HG03139 (cell line): ENCODE results near the gene PLEKHG1.

Source experiments
- ATAC-seq: cut with Tn5 transposase; IDR thresholded peaks from one replicate; pipeline ENCODE4 v1.9.1; 2021; ENCODE audit not compliant: unreplicated experiment

PLEKHG1 gene

GRCh38 chr6:150599199-150600009 is at the start of gene PLEKHG1:
Gene PLEKHG1 (plus strand): TSS chr6:150599885. CDS start chr6:150733682, 133,797 bp downstream.
- ATAC-seq = peak; percentile 80

DNA sequence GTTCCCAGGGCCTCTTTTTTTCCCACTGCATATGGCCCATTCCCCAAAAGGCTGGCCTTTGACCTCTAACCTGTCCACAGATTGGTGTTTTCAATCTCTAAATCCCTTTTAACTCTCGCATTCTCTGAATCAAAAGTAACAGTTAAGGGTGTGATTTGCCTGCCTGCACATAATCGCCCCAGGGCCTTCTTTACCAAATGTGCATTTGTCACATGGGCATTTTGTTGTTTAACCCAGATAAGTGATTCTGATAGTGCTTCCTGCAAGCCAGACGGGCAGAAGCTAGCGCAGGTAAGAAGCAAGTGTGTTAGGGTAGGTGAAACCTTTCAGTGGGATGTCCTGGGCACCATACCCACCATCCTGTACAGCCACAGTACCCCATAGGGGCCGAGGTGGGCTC is 49.4 kb upstream of the PLEKHG1 start:
- ATAC-seq = no peak

DNA sequence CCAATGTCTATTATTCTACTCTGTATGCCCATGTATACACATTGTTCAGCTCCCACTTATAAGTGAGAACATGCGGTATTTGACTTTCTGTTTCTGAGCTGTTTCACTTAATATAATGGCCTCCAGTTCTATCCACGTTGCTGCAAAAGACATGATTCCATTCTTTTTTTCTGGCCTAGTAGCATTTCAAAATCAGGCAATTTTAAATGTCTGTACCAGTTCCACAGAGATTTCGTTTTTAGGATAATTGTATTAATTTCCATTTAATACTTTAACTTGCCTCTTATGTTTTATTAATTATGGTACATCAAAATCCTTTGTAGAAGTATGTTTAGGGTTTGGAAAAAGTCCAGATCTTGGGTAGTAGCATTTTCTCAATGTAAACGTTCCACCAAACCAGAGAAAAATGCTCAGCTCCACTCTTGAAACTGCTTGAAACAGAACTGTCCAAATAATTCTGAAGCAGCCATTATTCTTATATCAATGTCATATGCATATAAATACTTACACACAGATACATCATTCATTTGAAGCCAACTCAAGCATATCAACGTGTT is 42.6 kb upstream of the PLEKHG1 start:
- no peak for ATAC-seq

DNA sequence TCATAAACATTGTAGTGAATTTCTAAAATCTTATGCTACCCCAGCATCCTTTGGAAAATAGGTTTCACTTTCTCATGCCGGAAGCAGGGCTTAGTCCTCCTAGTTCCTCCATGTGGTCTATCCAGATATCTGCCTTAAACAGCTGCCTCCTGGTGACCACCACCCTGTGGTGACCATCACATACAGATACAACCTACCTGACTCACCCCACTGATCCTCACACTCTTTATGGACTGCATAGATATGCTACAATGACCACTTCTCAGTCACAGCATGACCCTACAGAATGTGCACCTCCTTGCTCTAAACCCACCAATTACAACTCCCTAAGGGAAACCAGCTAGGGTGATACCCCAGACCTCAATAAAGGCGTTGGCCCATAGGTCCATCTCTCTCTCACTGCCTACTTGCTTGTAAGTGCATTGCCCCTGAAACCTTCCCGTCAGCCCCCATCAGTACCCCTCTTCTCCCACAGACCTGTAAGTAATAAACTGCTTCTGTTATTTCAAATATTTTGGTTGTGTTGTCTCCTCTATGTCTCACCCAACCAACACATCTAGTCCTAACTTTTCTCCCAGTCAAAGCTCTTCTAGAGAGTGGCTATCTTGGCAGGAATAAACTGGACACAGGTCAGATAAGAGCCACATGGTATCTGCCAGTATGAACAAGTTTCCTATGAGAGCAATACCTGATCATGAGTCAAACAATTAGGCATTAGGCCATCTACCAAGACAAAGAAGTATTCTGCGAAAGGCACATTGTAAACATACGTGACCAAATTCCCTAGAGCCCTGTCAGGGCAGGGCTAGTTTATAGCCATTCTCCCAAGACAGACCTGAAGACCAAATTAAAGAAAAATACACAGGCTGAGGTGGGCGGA is 39.4 kb upstream of the PLEKHG1 start:
- no peak for ATAC-seq

DNA sequence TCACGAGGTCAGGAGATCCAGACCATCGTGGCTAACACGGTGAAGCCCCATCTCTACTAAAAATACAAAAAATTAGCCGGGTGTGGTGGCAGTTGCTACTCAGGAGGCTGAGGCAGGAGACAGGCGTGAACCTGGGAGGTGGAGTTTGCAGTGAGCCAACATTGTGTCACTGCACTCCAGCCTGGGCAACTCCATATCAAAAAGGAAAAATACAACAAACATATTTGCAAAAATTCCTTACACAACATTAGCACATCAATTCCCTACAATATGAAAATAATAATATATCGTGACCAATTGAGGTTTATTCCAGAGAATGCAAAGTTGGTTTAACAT is 38.8 kb upstream of the PLEKHG1 start:
- ATAC-seq = no peak

GRCh38 chr6:150565945-150566344 is 33.7 kb upstream of the PLEKHG1 start:
- no peak for ATAC-seq

DNA sequence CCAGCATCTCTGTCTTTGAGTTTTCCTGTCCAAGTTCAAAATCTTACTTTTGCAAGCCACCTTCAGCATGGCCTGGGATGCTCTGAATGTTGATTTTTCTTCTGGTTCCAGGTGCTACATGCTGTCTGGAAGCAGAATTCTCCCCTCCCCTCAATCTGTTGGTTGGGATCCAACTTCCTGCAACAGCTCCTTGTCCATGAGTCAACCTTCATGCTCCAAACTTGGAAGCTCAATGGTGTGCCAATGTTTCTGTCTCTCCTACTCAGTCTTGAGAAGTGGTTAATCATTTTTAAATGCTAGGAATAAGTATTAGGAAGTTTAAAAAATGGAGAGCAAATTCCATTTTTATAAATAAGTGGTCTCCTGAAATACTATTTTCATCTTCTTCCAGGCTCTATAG is 33.2 kb upstream of the PLEKHG1 start:
- ATAC-seq = no peak

- ATAC-seq = no peak
Observed at GRCh38 chr6:150567380-150567779, 32.3 kb upstream of the PLEKHG1 start.

GRCh38 chr6:150567823-150568383 is 31.8 kb upstream of the PLEKHG1 start:
- no peak for ATAC-seq

GRCh38 chr6:150568560-150568959 is 31.1 kb upstream of the PLEKHG1 start:
- no peak for ATAC-seq

- ATAC-seq = no peak
Observed at GRCh38 chr6:150569161-150569560, 30.5 kb upstream of the PLEKHG1 start.

GRCh38 chr6:150573041-150573681 is 26.5 kb upstream of the PLEKHG1 start:
- no peak for ATAC-seq

DNA sequence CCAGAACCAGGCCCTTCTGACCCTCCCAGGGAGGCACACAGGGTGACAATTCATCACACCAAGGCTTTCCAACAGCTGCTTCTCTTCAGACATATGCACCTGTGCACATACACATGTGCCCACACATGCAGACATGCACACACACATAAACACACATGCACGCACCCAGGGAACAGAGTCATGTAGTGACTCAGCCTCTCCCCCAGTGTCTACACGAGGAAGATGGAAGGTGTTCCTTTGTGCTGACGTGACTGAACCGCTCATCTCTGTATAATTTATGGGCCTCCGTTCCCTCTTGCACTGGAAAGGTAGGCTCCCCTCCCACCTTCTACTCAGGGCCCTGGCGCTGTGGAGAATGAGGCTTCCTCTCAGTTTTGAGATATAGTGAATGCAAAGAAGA is 23.8 kb upstream of the PLEKHG1 start:
- no peak for ATAC-seq

DNA sequence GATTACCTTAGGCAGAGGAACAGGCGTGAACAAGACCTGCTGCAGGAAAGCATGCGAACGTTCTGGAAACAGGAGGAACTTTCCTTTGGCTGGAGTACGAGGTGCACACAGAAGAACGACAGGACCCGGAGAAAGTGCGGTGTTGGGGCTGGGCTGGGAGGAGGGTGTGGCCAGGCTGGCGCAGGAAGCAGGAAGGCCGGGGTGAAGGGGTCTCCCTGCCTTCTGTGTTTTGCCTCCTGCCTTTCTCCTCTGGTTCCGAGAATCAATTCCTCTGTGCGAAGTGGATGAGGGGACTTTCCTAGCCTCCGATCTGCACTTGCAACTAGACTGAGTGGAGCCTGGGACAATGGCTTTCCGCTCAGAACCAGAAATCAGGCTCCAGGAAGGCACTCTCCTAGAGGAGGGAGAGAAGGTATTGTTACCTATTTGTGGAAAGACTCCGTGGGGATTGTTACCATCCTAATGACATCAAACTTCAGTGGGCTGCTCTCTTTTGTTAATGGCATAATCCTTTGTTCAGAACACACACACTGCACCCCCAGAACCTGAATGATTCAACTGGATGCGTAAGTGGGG is 22.9 kb upstream of the PLEKHG1 start:
- ATAC-seq = no peak

GRCh38 chr6:150579611-150580010 is 20.1 kb upstream of the PLEKHG1 start:
- no peak for ATAC-seq

DNA sequence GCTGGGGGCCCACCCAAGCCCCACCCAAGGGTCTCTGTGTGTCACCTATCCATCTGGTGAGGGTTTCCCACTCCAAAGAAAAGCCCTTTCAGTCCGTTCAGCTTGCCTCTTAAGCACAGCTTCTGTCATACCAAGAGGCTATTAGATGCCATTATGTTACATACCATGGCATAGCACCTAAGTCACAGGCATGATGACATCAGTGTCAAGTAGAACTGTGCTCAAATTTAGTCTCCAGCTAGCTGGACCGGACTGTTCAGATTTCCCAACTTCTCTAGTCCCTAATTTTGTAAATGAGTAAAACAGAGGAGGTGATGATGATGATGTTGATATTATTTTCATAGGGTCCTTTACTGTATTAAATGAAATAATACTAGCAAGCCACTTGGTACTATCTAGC is 19.2 kb upstream of the PLEKHG1 start:
- no peak for ATAC-seq

DNA sequence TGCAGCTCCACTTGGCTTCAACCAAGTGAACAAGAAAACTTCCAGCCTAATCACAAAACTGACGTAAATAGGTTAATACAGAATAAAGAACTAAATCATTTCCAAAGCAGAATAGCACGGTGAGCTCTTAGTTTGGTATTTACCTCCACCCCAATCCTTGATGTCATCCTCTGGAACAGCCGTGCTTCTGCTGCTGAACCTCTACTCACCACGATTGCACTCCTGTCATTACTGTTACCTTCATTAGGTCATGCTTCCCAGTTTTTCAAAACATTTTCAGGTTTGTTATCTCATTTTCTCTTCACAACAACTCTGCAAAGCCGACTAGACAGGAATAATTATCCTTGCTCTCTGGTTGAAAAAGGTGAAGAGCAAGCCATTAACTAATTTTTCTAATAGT is 15.6 kb upstream of the PLEKHG1 start:
- no peak for ATAC-seq

DNA sequence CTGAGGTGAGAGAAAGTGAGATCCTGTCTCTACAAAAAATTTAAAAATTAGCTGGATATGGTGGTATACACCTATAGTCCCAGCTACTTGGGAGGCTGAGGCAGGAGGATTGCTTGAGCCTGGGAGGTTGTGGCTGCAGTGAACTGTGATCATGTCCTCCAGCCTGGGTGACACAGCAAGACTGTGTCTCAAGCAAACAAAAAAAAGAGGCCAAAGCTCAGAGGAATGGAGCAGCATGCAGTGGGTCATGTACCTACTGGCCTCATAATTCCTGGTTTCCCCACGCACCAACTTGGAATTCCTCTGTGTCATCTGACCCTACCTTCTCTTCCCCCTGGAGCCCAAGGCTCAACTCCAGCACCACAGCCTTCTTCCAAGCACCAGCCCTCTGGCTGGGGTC is 15.1 kb upstream of the PLEKHG1 start:
- no peak for ATAC-seq

GRCh38 chr6:150586850-150587359 is 12.8 kb upstream of the PLEKHG1 start:
- ATAC-seq = no peak

- ATAC-seq = no peak
Observed at GRCh38 chr6:150587637-150588036, 12.0 kb upstream of the PLEKHG1 start.
